ENCODE data around the gene DEPDC4. TPM values are rescaled to one million over a fixed set of nuclear protein-coding genes. Genes with fewer than 3 reads are reported as not detected.

Gene DEPDC4
- polyA plus RNA-seq, 2 of the 4 experiments (the other 2 are of a cell fraction): 2.8 to 6.3 TPM

DNA sequence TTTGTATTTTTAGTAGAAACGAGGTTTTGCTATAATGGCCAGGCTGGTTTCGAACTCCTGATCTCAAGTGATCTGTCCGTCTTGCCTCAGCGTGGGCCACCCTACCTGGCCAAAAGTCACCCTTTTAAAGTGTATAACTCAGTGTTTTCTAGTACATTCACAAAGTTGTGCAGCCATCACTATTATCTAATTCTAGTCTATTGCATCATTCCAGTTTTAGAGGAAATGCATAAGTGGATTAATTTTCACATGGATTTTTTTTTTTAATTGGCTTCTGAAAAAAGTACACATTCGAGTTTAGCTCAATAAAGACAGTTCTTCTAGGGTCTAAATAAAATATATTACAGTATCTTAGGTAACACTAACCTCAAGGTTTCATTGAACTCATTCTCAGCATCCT lies 3.7 kb downstream of the DEPDC4 start:
- Histone ChIP-seq H3K9me3 (no peaks in the 10 kb centered on the region), H3K4me1 (0 out of 3 replicates have a peak, but pooled peaks cover 3% of the 10 kb centered on the region), H3K27ac (no peak overlapping the region), H3K4me3 (no peak overlapping the region), H3K4me2 (no peak overlapping the region)
- POLR2A ChIA-PET: no interaction called here
- no peak for FAIRE-seq
- DNase-seq (ENCODE audit: low read depth in 1 of 2, low spot score in 1 of 2): no peak
- ATAC-seq: no peak
- 66% methylated on average over 5 of the region's 5 CpGs for WGBS (ENCODE audit: missing lambda C conversion rate)
- CTCF ChIA-PET: no interaction called here
- TF ChIP-seq TP53 (CRISPR knock-in tag; IDR thresholded peaks at IDR 0.05): no peak
- TF ChIP-seq TFCP2L1 (CRISPR knock-in tag; IDR thresholded peaks at IDR 0.05): no peak
- no peak for TF ChIP-seq ATOH8 (CRISPR knock-in tag; IDR thresholded peaks at IDR 0.05; ENCODE audit: low read depth)
- no peak for TF ChIP-seq KDM1A (IDR thresholded peaks at IDR 0.05; ENCODE audit: low read depth)
- no peak for TF ChIP-seq NFE2L2 (conservative IDR thresholded peaks at IDR 0.05; ENCODE audit: low read length)

GRCh38 chr12:100258127-100258526 lies 8.8 kb downstream of the DEPDC4 start:
- ChIA-PET CTCF (no interaction called here), POLR2A (no interaction called here)
- Histone ChIP-seq H3K4me2 (no peak overlapping the region), H3K4me1 (no peaks in the 10 kb centered on the region; the same call in 2 of the 3 replicates), H3K4me3 (no peak overlapping the region), H3K9me3 (no peaks in the 10 kb centered on the region), H3K27ac (no peak overlapping the region)
- DNase-seq (ENCODE audit: low read depth in 1 of 2, low spot score in 1 of 2) (no peak), FAIRE-seq (no peak), ATAC-seq (no peak)
- WGBS (ENCODE audit: missing lambda C conversion rate): 87% methylated on average over 1 of the region's 1 CpG
- TF ChIP-seq EP300 (IDR thresholded peaks at IDR 0.05) (no peak), KDM1A (IDR thresholded peaks at IDR 0.05; ENCODE audit: low read depth) (no peak), RFX5 (IDR thresholded peaks at IDR 0.05) (no peak), E2F6 (IDR thresholded peaks at IDR 0.05; ENCODE audit: borderline replicate concordance, low read depth) (no peak)

DNA sequence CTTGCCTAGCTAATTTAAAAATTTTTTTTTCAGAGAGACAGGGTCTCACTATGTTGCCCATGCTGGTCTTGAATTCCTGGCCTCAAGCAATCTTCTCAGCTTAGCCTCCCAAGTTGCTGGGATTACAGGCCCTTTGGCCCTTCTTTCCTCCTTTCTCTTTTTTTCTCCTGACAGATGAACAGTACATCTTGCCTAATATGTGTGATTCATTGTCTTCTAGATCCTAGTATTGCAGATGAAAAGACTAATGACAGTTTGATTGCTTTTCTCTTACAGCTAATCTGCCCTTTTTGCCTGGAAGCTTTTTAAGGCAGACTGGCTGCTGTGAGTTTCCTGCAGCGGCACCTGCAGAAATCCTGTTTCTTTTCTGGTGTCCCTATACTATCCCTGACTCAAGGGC lies 12.0 kb downstream of the DEPDC4 start:
- Histone ChIP-seq H3K9me3 (no peaks in the 10 kb centered on the region), H3K27ac (peak overlapping the region in 1 of 2 experiments; percentile 45; a peak in 2 of 6 replicates), H3K4me1 (peaks cover 13% of the 10 kb centered on the region), H3K4me3 (no peak overlapping the region), H3K4me2 (no peak overlapping the region)
- ChIA-PET CTCF (interaction anchor here (0.6 to 1.8 kb wide), 3 partner anchors 14 to 72 kb away, joined by 3 to 8 read pairs (median 4); no protein-coding TSS in a partner anchor), POLR2A (no interaction called here)
- DNase-seq (ENCODE audit: low read depth in 1 of 2, low spot score in 1 of 2) (no peak), ATAC-seq (no peak; a peak in 1 of 6 replicates), FAIRE-seq (no peak)
- TF ChIP-seq TFCP2L1 (CRISPR knock-in tag; IDR thresholded peaks at IDR 0.05): no peak
- TF ChIP-seq HDAC2 (IDR thresholded peaks at IDR 0.05): no peak
- TF ChIP-seq POLR2A (IDR thresholded peaks at IDR 0.05; ENCODE audit: low read length): no peak
- 90% methylated on average over 1 of the region's 1 CpG for WGBS (ENCODE audit: missing lambda C conversion rate)

DNA sequence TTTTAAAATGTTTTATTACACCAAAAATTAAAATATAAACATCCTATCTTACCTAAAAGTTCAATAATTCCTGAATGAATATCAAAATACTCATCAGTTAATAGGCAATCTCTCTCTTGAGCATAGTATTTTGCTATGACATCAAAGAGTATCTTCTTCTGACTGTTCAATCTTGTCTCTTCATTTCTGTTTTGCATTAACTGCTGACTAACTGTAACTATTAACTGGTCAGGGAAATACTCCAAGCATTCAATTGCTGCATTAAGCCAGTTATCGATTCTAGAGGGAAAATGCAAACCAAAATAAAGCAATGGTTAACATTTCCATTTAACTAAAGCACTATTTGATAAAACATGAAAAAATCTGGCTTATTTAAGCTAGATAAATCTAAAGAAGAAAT lies 13.4 kb downstream of the DEPDC4 start:
- DNase-seq (ENCODE audit: low read depth in 1 of 2, low spot score in 1 of 2): no peak
- H3K9me3 ChIP-seq: no peaks in the 10 kb centered on the region
- ATAC-seq: no peak
- 67% methylated on average over 1 of the region's 1 CpG for WGBS (ENCODE audit: missing lambda C conversion rate)
- no peak overlapping the region for H3K4me3 ChIP-seq
- no peak overlapping the region for H3K27ac ChIP-seq
- POLR2A ChIA-PET: no interaction called here
- TF ChIP-seq FOXS1 (CRISPR knock-in tag; IDR thresholded peaks at IDR 0.05) (no peak), JUN (IDR thresholded peaks at IDR 0.05) (no peak), POLR2A (IDR thresholded peaks at IDR 0.05; ENCODE audit: low read length) (no peak), CEBPB (IDR thresholded peaks at IDR 0.05) (no peak), CBX2 (IDR thresholded peaks at IDR 0.05; ENCODE audit: borderline replicate concordance, low read depth) (no peak), KDM1A (IDR thresholded peaks at IDR 0.05; ENCODE audit: low read depth) (no peak), POLR2AphosphoS2 (conservative IDR thresholded peaks at IDR 0.05; ENCODE audit: low read length) (no peak)
- TF ChIP-seq, protein P1, sequence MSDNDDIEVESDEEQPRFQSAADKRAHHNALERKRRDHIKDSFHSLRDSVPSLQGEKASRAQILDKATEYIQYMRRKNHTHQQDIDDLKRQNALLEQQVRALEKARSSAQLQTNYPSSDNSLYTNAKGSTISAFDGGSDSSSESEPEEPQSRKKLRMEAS (IDR thresholded peaks at IDR 0.05): no peak
- TF ChIP-seq, protein P2, sequence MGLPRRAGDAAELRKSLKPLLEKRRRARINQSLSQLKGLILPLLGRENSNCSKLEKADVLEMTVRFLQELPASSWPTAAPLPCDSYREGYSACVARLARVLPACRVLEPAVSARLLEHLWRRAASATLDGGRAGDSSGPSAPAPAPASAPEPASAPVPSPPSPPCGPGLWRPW (IDR thresholded peaks at IDR 0.05): no peak
- no peak overlapping the region for H3K4me2 ChIP-seq
- peaks cover 13% of the 10 kb centered on the region for H3K4me1 ChIP-seq
- CTCF ChIA-PET: no interaction called here
- FAIRE-seq: no peak
